Measurements from ENCODE around the gene C5orf15. TPM values are rescaled to one million over a fixed set of nuclear protein-coding genes. Genes with fewer than 3 reads are reported as not detected.

C5orf15 gene
- total RNA-seq, 1 experiment from 2014 or later: 105 TPM

Other genes starting within 250 kb of the C5orf15 start
- gene VDAC1, start 36.4 kb upstream of the C5orf15 start, total RNA-seq (2014; rRNA removed; shearing (Covaris generic)): 438 and 448 TPM in 2 replicates
- 0.42 TPM in 1 of 2 replicates, not detected in the other for gene TCF7, start 146.1 kb upstream of the C5orf15 start, total RNA-seq (2014; rRNA removed; shearing (Covaris generic))
- gene SKP1, start 208.3 kb upstream of the C5orf15 start, total RNA-seq (2014; rRNA removed; shearing (Covaris generic)): 412 and 435 TPM in 2 replicates